Middle frontal gyrus (tissue), 1 donor: Measurements from ENCODE around the gene OR4D10.

ENCODE experiments used
- DNase-seq: peaks from one replicate; pipeline ENCODE4 v3.0.0-alpha.2; 2015; ENCODE audit warnings: low spot score; ENCODE audit errors: extremely low spot score

Gene OR4D10

GRCh38 chr11:59523541-59523940, 50.4 kb downstream of the OR4D10 start:
- no peak for DNase-seq

GRCh38 chr11:59528711-59529110, 55.6 kb downstream of the OR4D10 start:
- DNase-seq: no peak
